ENCODE results near the gene CLIP1.

Gene CLIP1

DNA sequence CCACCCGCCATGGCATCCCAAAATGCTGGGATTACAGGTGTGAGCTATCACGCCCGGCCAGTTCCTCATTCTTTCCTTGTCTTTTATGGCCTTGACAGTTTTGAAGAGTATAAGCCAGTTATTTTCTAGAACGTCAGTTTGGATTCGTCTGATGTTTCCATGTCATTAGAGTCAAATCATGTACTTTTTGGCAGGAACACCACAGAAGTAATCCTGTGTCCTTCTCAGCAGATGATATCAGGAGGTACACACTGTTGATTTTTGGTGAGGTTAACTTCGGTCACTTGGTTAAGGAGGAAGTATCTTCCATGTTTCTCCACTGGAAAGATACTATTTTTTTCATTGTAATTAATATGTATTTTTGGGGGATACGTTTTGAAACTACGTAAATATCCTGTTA, 131.0 kb downstream of the CLIP1 start:
- TF ChIP-seq, protein P1, sequence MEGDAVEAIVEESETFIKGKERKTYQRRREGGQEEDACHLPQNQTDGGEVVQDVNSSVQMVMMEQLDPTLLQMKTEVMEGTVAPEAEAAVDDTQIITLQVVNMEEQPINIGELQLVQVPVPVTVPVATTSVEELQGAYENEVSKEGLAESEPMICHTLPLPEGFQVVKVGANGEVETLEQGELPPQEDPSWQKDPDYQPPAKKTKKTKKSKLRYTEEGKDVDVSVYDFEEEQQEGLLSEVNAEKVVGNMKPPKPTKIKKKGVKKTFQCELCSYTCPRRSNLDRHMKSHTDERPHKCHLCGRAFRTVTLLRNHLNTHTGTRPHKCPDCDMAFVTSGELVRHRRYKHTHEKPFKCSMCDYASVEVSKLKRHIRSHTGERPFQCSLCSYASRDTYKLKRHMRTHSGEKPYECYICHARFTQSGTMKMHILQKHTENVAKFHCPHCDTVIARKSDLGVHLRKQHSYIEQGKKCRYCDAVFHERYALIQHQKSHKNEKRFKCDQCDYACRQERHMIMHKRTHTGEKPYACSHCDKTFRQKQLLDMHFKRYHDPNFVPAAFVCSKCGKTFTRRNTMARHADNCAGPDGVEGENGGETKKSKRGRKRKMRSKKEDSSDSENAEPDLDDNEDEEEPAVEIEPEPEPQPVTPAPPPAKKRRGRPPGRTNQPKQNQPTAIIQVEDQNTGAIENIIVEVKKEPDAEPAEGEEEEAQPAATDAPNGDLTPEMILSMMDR (IDR thresholded peaks at IDR 0.05; ENCODE audit: low read depth, low read length, missing control alignments), result no peak
- no peak for DNase-seq (ENCODE audit: low read depth)
- no peak overlapping the region for H3K4me3 ChIP-seq (ENCODE audit: low read depth, low read length)

DNA sequence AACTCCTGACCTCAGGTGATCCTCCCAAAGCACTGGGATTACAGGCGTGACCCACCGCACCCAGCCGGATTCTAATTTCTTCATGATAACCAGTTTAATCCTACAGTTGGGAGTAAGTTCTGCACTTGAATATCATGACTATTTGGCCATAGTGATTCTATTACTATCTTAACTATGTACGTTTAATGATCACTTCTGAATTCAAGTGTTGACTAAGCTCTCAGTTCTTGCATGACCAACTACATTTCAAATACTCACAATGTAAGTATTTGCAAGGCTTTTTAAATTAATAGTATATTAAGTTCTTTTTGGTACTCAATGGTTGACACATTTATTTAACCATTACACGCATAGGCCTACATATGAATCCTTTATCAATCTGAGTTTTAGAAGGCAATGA, 138.8 kb downstream of the CLIP1 start:
- TF ChIP-seq, protein P1 (IDR thresholded peaks at IDR 0.05; ENCODE audit: low read depth, low read length, missing control alignments), result no peak
- no peak overlapping the region for H3K4me3 ChIP-seq (ENCODE audit: low read depth, low read length)
- DNase-seq (ENCODE audit: low read depth), result no peak

DNA sequence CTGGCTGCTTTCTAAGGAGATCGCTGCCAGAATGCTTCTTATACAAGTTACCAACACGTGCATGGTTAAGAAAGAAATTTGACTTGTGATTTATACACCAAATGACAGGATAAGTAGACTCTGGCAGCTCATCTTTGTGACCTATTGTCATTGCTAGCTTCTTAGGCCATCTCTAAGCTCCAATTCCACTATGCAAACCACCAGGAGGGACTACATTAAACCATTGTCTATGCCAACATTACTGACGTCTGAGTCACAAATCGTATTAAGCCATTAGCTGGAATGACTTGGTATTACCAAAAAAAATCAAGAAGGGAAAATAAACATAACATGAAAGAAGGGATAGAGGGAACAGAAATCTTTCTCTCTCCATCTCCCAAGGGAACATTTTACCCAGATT, 140.4 kb downstream of the CLIP1 start:
- DNase-seq (ENCODE audit: low read depth), result no peak
- H3K4me3 ChIP-seq (ENCODE audit: low read depth, low read length), result no peak overlapping the region
- TF ChIP-seq, protein P1 (IDR thresholded peaks at IDR 0.05; ENCODE audit: low read depth, low read length, missing control alignments), result no peak

DNA sequence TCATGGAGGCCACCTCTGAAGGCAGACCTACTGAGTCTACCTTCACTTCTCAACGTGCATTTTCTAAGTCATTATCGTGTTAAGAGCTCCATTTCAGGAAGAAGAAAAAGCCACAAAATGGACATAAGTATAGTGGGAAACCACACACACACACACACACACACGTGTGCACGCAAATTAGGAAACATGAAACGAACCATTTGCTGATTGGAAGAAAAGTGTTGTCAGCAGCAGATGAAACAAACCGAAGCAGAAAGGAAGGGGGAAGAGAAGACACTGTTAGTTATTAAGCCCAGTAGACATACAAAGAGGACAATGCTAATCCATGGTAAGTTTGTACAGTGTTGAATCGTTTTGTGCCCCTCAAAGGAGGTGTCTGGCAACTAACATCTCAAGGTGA, 146.2 kb downstream of the CLIP1 start:
- H3K4me3 ChIP-seq (ENCODE audit: low read depth, low read length), result no peak overlapping the region
- no peak for DNase-seq (ENCODE audit: low read depth)
- TF ChIP-seq, protein P1 (IDR thresholded peaks at IDR 0.05; ENCODE audit: low read depth, low read length, missing control alignments), result no peak

DNA sequence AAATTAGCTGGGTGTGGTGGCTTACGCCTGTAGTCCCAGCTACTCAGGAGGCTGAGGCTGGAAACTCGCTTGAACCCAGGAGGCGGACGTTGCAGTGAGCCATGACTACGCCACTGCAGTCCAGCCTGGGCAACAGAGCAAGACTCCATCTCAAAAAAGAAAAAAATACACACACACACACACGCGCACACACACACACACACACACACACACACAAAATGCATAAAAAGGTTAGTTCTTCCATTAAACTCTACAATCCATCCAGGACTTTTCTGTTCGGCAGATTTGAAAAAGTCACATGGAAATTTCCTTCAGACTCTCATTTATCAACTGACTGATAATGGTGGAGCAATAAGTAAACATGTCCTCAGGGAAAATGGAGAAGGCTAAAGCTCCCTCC, 147.0 kb downstream of the CLIP1 start:
- TF ChIP-seq, protein P1 (IDR thresholded peaks at IDR 0.05; ENCODE audit: low read depth, low read length, missing control alignments), result no peak
- no peak overlapping the region for H3K4me3 ChIP-seq (ENCODE audit: low read depth, low read length)
- no peak for DNase-seq (ENCODE audit: low read depth)

DNA sequence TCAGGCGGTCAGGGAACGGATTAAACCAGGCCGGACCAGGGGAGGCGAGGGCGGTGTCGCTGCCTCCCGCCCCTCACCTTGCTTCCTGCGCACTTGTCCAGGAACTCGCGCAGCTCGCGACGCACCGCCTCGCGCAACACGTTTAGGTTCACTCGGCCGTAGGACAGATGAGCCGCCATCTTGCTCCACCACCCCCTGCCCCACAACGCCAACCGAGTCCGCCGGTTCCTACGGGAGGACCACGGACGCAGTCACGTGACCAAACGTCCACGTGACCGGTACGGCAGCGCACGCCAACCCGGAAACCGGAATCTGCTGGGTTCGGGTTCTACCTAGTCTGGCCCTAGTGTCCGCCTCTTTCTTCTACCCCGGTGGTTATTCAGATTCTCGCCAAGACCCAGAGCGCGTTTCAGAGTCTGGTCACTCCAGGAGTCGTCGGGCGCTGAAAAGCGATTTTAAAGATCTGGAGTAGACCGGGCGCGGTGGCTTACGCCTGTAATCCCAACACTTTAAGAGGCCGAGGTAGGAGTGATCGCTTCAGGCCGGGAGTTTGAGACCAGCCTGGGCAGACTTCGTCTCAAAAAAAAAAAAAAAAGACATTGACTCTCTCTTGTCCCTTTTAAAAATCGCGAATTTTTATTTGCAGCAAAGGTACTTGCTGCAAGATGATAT, 156.1 kb downstream of the CLIP1 start, which contains the start of gene VPS33A:
TSS of gene VPS33A (minus strand) at position 265 of the 672 bp plus-strand sequence. CDS start at position 179, 86 bp downstream.
- TF ChIP-seq, protein P1 (IDR thresholded peaks at IDR 0.05; ENCODE audit: low read depth, low read length, missing control alignments), result no peak
- DNase-seq (ENCODE audit: low read depth), result peak; percentile 98
- H3K4me3 ChIP-seq (ENCODE audit: low read depth, low read length), result peak within 1 kb of the TSS; percentile 92

DNA sequence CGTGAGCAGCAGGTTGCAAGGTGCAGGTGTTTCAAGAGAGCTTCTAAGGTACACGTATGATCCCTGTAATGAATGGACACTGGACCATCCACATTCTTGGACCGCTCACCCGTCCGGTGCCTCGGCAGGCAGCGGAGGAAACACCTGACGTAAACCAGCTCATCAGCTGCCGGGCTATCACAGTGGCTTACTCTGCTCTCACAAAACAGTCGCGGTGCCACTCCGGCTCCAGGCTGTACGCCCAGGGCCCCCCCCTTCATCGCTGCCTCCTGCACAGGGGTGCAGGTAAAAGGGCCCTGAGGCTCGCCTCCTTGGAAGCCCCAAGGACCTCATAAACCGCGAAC, 156.6 kb downstream of the CLIP1 start:
- TF ChIP-seq, protein P1 (IDR thresholded peaks at IDR 0.05; ENCODE audit: low read depth, low read length, missing control alignments), result no peak
- DNase-seq (ENCODE audit: low read depth), result no peak
- peak overlapping the region; percentile 92 for H3K4me3 ChIP-seq (ENCODE audit: low read depth, low read length)

Data from GM12864 (cell line).